ENCODE results near the gene KLF4. TPM values are rescaled to one million over a fixed set of nuclear protein-coding genes. Genes with fewer than 3 reads are reported as not detected.

KLF4 gene
- total RNA-seq, result 36.0 and 53.0 TPM in 2 replicates

DNA sequence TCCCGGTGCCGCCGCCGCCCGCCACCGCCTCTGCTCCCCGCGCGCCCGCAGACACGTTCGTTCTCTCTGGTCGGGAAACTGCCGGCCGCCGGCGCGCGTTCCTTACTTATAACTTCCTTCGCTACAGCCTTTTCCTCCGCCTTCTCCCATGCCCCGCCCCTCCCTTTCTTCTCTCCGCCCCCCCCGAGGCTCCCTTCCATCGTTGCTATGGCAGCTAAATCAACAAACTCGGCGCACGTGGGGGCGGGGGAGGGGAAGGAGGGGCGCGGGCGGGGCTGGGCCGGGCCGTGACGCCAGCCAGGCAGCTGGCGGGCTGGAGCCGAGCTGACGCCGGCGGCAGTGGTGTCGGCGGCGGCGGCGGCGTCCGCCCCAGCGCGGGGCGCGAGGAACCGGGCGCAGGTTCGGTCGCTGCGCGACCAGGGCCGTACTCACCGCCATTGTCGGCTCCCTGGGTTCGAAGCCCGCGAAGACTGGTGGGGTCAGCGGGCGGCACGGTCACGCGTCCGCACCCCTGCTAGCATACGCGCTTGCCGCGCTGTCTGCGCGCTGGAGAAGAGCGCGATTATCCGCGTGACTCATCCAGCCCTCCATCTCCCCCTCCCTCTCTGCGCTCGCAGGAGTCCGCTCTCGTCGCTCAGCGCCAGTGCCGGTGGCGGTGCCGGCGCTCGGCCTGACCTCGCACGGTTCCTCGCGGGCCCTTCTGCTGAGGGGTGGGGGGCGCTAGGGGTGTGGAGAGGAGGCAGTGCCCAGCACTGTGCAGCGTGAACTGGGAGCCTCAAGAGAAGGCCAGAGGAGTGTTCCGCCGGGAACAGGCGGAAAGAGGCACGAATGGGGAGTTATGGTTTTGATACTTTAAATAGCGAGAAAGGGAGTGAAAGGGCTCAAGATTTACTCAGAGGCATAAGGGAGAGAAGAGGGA, at the start of gene KLF4:
TSS of gene KLF4 (minus strand) at position 83 of the 919 bp plus-strand sequence. CDS start 597 bp downstream, outside the sequence.

Small RNA genes within 50 kb of the gene (small RNA-seq; reads per million reads assigned to genes)
- gene HMGN2P32, result not detected
- not detected for gene RNU6-492P

Other genes starting within 250 kb of the KLF4 start
- 116 and 150 TPM in 2 replicates for gene RAD23B, start 206.5 kb downstream of the KLF4 start, total RNA-seq

Data from subcutaneous preadipocyte (primary cell).